Measurements from ENCODE around the gene TRABD2A. TPM values are rescaled to one million over a fixed set of nuclear protein-coding genes. Genes with fewer than 3 reads are reported as not detected.

The TRABD2A gene
- total RNA-seq, 1 experiment from 2014 or later = 4.6 TPM

DNA sequence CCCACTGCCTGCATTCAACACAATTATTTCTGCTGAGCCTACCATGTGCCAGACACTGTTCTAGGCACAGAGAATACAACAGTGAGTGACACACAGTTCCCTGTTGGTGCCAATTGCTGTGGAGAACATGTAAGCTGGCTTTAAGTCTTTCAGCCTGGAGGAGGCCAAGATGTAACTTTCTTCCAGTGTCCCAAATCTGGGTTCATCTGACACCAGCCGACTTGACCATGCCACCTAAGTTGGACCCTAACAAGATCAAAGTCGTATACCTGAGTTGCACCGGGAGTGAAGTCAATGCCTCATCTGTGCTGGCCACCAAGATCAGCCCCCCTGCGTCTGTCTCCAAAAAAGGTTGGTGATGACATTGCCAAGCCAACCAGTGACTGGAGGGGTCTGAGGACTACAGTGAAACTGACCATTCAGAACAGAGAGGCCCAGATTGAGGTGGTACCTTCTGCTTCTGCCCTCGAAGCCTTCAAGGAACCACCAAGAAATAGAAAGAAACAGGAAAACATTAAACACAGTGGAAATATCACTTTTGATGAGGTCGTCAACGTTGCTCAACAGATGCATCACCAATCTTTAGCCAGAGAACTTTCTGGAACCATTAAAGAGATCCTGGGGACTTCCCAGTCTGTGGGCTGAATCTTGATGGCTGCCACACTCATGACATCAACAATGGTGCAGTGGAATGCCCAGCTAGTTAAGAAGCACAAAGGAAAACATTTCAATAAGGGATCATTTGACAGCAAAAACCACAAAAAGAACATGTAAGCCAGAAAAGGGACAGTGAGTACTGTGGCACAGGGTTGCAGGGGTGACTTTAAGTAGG, 6.3 kb downstream of the TRABD2A start:
- no peak overlapping the region for H3K4me3 ChIP-seq (replicated peaks in 1 of 2; ENCODE audit: low read depth in 1 of 2, low read length in 2 of 2)
- CTCF ChIA-PET = no interaction called here
- no peaks in the 10 kb centered on the region for H3K79me2 ChIP-seq (ENCODE audit: insufficient read depth, low read length)
- RAD21 ChIA-PET (ENCODE audit: low non-redundant PET in 1 of 2, low total read pairs in 2 of 2, uncharacterized antibody in 2 of 2, unreplicated experiment in 2 of 2) = no interaction called here
- no peak overlapping the region for H3K27ac ChIP-seq (ENCODE audit: low read depth, low read length)
- H3K36me3 ChIP-seq (ENCODE audit: control insufficient read depth in 1 of 2, insufficient read depth in 2 of 2, low read length in 2 of 2) = no peaks in the 10 kb centered on the region
- H3K9ac ChIP-seq (ENCODE audit: low read length) = no peak overlapping the region
- H3K4me1 ChIP-seq (ENCODE audit: control insufficient read depth in 1 of 2, insufficient read depth in 2 of 2, low read length in 2 of 2) = no peaks in the 10 kb centered on the region
- H2AFZ ChIP-seq (ENCODE audit: low read depth, low read length, poor library complexity, severe bottlenecking) = no peak overlapping the region
- no peaks in the 10 kb centered on the region for H3K27me3 ChIP-seq (ENCODE audit: insufficient read depth, low read length)
- no peaks in the 10 kb centered on the region for H4K20me1 ChIP-seq (ENCODE audit: insufficient read depth)
- H3K9me3 ChIP-seq (ENCODE audit: control insufficient read depth in 1 of 2, insufficient read depth in 1 of 2, low read depth in 1 of 2, low read length in 2 of 2) = no peaks in the 10 kb centered on the region
- DNase-seq (ENCODE audit: low read depth, low spot score) (no peak), ATAC-seq (no peak)
- H3K9me2 ChIP-seq (ENCODE audit: insufficient read depth) = no peaks in the 10 kb centered on the region
- no peak for TF ChIP-seq SRF (IDR thresholded peaks at IDR 0.05; ENCODE audit: low read depth)
- TF ChIP-seq, protein P1, sequence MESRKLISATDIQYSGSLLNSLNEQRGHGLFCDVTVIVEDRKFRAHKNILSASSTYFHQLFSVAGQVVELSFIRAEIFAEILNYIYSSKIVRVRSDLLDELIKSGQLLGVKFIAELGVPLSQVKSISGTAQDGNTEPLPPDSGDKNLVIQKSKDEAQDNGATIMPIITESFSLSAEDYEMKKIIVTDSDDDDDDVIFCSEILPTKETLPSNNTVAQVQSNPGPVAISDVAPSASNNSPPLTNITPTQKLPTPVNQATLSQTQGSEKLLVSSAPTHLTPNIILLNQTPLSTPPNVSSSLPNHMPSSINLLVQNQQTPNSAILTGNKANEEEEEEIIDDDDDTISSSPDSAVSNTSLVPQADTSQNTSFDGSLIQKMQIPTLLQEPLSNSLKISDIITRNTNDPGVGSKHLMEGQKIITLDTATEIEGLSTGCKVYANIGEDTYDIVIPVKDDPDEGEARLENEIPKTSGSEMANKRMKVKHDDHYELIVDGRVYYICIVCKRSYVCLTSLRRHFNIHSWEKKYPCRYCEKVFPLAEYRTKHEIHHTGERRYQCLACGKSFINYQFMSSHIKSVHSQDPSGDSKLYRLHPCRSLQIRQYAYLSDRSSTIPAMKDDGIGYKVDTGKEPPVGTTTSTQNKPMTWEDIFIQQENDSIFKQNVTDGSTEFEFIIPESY (IDR thresholded peaks at IDR 0.05; ENCODE audit: extremely low read depth, insufficient replicate concordance, low read length) = no peak
- TF ChIP-seq, protein P2, sequence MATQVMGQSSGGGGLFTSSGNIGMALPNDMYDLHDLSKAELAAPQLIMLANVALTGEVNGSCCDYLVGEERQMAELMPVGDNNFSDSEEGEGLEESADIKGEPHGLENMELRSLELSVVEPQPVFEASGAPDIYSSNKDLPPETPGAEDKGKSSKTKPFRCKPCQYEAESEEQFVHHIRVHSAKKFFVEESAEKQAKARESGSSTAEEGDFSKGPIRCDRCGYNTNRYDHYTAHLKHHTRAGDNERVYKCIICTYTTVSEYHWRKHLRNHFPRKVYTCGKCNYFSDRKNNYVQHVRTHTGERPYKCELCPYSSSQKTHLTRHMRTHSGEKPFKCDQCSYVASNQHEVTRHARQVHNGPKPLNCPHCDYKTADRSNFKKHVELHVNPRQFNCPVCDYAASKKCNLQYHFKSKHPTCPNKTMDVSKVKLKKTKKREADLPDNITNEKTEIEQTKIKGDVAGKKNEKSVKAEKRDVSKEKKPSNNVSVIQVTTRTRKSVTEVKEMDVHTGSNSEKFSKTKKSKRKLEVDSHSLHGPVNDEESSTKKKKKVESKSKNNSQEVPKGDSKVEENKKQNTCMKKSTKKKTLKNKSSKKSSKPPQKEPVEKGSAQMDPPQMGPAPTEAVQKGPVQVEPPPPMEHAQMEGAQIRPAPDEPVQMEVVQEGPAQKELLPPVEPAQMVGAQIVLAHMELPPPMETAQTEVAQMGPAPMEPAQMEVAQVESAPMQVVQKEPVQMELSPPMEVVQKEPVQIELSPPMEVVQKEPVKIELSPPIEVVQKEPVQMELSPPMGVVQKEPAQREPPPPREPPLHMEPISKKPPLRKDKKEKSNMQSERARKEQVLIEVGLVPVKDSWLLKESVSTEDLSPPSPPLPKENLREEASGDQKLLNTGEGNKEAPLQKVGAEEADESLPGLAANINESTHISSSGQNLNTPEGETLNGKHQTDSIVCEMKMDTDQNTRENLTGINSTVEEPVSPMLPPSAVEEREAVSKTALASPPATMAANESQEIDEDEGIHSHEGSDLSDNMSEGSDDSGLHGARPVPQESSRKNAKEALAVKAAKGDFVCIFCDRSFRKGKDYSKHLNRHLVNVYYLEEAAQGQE (IDR thresholded peaks at IDR 0.05; ENCODE audit: low read depth) = no peak
- no peak overlapping the region for H3K4me2 ChIP-seq (ENCODE audit: low read length)
- BruUV-seq (replicated peaks) = no TSS peak
- intact Hi-C loops (cut with micrococcal nuclease) = no loop called here
- POLR2A ChIA-PET = no interaction called here
